ENCODE data around the gene FOXP1.

GRCh38 chr3:71107926-71108325, 475.6 kb downstream of the FOXP1 start:
- TF ChIP-seq HOXA5 (CRISPR knock-in tag; IDR thresholded peaks at IDR 0.05) (no peak), POLR2A (IDR thresholded peaks at IDR 0.05; ENCODE audit: insufficient read depth in 1 of 2, low read depth in 2 of 2, low read length in 2 of 2) (no peak), ZNF121 (CRISPR knock-in tag; IDR thresholded peaks at IDR 0.05) (no peak), NR2C2 (CRISPR knock-in tag; IDR thresholded peaks at IDR 0.05; ENCODE audit: borderline replicate concordance) (no peak), ESRRA (CRISPR knock-in tag; IDR thresholded peaks at IDR 0.05; ENCODE audit: low read depth) (no peak), ZNF431 (CRISPR knock-in tag; IDR thresholded peaks at IDR 0.05; ENCODE audit: borderline replicate concordance, low read depth) (no peak), EED (CRISPR knock-in tag; IDR thresholded peaks at IDR 0.05) (no peak), ZNF550 (CRISPR knock-in tag; IDR thresholded peaks at IDR 0.05; ENCODE audit: borderline replicate concordance) (no peak)
- TF ChIP-seq, protein P1, sequence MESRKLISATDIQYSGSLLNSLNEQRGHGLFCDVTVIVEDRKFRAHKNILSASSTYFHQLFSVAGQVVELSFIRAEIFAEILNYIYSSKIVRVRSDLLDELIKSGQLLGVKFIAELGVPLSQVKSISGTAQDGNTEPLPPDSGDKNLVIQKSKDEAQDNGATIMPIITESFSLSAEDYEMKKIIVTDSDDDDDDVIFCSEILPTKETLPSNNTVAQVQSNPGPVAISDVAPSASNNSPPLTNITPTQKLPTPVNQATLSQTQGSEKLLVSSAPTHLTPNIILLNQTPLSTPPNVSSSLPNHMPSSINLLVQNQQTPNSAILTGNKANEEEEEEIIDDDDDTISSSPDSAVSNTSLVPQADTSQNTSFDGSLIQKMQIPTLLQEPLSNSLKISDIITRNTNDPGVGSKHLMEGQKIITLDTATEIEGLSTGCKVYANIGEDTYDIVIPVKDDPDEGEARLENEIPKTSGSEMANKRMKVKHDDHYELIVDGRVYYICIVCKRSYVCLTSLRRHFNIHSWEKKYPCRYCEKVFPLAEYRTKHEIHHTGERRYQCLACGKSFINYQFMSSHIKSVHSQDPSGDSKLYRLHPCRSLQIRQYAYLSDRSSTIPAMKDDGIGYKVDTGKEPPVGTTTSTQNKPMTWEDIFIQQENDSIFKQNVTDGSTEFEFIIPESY (CRISPR knock-in tag; IDR thresholded peaks at IDR 0.05): no peak
- TF ChIP-seq, protein P2, sequence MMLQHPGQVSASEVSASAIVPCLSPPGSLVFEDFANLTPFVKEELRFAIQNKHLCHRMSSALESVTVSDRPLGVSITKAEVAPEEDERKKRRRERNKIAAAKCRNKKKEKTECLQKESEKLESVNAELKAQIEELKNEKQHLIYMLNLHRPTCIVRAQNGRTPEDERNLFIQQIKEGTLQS (CRISPR knock-in tag; IDR thresholded peaks at IDR 0.05): no peak
- TF ChIP-seq, protein P3, sequence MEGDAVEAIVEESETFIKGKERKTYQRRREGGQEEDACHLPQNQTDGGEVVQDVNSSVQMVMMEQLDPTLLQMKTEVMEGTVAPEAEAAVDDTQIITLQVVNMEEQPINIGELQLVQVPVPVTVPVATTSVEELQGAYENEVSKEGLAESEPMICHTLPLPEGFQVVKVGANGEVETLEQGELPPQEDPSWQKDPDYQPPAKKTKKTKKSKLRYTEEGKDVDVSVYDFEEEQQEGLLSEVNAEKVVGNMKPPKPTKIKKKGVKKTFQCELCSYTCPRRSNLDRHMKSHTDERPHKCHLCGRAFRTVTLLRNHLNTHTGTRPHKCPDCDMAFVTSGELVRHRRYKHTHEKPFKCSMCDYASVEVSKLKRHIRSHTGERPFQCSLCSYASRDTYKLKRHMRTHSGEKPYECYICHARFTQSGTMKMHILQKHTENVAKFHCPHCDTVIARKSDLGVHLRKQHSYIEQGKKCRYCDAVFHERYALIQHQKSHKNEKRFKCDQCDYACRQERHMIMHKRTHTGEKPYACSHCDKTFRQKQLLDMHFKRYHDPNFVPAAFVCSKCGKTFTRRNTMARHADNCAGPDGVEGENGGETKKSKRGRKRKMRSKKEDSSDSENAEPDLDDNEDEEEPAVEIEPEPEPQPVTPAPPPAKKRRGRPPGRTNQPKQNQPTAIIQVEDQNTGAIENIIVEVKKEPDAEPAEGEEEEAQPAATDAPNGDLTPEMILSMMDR (CRISPR knock-in tag; IDR thresholded peaks at IDR 0.05): no peak
